GM21526 (cell line): ENCODE data around the gene ESRRA.
A peak's percentile ranks its signal among the peaks of the same experiment; 100 is the strongest.
"Not testable (repeated sequence)": the region's sequence is repeated elsewhere in the genome, so short reads cannot be mapped to it uniquely, and the experiment has no call there.

ENCODE experiments used
- ATAC-seq: cut with Tn5 transposase; IDR thresholded peaks from one replicate; pipeline ENCODE4 v1.9.1; 2021; ENCODE audit warnings: moderate library complexity; ENCODE audit not compliant: unreplicated experiment, low FRiP score

The ESRRA gene

DNA sequence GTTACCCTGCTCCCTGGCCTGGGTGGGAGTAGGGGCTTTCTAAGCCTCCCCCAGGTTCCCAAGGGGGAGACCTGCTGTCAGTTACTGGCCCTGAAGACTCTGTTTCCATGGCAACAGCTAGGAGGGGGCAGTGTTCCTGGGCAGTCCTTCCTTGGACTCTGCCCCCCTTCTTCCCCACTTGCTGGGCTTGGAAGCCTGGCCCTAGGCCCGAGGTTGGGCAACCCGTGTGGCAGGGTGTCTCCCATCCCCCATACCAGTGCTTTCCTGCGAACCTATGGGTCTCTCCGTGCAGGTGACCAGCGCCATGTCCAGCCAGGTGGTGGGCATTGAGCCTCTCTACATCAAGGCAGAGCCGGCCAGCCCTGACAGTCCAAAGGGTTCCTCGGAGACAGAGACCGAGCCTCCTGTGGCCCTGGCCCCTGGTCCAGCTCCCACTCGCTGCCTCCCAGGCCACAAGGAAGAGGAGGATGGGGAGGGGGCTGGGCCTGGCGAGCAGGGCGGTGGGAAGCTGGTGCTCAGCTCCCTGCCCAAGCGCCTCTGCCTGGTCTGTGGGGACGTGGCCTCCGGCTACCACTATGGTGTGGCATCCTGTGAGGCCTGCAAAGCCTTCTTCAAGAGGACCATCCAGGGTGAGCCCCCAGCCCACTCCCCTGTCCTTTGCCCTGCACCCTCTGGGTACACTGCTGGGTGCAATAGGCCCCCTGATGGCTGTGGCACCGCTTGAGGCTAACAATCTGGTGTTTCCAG lies 1.7 kb downstream of the ESRRA start:
- ATAC-seq = no peak

- ATAC-seq = not testable (repeated sequence)
Observed at GRCh38 chr11:64307795-64308194, 2.5 kb downstream of the ESRRA start.

DNA sequence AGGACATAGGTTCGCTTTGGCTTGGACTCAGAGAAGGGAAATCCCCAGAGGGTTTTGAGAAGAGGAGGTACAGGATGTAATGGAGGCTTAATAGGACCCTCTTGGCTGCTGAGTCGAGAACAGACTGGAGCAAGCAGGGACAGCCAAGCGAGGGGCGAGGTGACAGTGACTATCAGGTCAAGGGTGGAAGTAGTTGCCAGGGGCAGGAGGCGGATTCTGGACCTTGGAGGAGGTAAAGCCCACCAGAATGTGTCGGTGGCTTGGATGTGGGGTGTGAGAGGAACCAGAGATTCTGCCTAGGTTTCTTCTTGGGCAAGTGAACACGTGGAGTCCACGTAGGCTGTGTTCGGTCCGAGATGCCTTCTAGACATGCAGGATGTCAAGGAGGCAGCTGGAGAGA lies 7.6 kb downstream of the ESRRA start:
- no peak for ATAC-seq

DNA sequence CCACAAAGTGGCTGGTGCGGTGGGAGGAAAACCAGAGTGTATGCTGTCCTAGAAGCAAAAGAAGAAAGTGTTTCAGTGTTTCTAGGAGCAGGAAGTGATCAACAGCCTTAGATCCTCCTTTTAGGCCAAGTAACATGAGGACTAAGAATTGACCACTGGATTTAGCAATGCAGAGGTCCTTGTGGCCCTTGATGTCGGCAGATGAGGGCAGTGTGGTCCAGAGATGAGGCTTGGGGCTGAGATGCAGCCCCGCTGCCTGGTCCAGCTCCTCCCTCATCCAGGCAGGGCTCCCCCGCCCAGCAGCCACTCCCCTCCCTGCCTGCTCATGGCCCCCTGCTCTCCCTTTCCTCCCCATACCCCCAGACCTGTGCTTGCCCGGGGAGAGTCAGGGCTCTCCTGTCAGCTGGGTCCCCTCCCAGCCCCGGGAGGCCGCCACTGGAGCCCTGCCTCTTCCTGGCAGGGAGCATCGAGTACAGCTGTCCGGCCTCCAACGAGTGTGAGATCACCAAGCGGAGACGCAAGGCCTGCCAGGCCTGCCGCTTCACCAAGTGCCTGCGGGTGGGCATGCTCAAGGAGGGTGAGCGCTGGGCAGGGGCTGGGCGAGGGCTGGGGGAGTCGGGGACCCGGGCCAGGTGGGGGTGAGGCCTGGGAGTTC lies 8.3 kb downstream of the ESRRA start:
- no peak for ATAC-seq

DNA sequence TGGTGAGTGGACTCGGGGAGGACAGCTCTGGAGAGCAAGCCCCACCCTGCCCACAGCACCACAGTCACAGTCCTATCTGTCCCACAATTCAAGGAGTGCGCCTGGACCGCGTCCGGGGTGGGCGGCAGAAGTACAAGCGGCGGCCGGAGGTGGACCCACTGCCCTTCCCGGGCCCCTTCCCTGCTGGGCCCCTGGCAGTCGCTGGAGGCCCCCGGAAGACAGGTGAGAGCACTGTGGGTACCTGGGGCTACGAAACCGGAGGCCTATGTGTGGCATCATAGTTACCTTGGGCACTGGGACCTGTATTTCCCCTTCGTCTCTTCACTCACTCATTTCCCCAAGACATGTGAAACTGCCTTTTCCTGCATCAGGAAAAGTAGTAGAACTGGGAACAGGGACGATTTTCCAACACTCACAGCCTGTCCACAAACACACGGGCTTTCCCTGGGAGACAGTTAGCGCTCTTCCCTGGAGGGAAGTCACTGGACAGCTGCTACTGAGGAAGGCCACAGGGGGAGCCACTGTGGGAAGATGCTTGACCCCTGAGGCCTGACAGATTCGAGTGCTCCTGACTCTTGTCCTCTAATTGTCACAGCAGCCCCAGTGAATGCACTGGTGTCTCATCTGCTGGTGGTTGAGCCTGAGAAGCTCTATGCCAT lies 9.0 kb downstream of the ESRRA start:
- no peak for ATAC-seq

DNA sequence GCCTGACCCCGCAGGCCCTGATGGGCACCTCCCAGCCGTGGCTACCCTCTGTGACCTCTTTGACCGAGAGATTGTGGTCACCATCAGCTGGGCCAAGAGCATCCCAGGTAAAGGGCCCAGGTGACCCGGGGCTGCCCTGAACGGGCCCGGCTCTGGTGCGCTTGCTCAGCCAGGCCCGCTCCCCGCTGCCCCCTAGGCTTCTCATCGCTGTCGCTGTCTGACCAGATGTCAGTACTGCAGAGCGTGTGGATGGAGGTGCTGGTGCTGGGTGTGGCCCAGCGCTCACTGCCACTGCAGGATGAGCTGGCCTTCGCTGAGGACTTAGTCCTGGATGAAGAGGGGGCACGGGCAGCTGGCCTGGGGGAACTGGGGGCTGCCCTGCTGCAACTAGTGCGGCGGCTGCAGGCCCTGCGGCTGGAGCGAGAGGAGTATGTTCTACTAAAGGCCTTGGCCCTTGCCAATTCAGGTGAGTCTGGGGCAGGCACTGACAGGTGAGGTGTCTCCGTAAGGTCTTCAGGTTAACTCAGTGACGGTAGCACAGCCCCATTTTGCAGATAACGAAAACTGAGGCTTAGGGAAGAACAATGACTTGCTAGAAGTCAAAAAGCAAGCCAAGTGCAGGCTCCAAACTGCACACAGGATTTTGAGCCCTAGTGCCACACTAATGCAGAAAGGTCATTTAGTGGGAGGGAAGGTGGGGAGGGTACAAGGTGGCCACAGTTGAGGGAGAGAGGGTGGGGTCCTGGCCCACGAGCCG lies 9.7 kb downstream of the ESRRA start:
- ATAC-seq = no peak

DNA sequence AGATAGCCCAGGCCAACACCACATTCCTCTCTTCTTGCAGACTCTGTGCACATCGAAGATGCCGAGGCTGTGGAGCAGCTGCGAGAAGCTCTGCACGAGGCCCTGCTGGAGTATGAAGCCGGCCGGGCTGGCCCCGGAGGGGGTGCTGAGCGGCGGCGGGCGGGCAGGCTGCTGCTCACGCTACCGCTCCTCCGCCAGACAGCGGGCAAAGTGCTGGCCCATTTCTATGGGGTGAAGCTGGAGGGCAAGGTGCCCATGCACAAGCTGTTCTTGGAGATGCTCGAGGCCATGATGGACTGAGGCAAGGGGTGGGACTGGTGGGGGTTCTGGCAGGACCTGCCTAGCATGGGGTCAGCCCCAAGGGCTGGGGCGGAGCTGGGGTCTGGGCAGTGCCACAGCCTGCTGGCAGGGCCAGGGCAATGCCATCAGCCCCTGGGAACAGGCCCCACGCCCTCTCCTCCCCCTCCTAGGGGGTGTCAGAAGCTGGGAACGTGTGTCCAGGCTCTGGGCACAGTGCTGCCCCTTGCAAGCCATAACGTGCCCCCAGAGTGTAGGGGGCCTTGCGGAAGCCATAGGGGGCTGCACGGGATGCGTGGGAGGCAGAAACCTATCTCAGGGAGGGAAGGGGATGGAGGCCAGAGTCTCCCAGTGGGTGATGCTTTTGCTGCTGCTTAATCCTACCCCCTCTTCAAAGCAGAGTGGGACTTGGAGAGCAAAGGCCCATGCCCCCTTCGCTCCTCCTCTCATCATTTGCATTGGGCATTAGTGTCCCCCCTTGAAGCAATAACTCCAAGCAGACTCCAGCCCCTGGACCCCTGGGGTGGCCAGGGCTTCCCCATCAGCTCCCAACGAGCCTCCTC lies 10.6 kb downstream of the ESRRA start:
- not testable (repeated sequence) for ATAC-seq

DNA sequence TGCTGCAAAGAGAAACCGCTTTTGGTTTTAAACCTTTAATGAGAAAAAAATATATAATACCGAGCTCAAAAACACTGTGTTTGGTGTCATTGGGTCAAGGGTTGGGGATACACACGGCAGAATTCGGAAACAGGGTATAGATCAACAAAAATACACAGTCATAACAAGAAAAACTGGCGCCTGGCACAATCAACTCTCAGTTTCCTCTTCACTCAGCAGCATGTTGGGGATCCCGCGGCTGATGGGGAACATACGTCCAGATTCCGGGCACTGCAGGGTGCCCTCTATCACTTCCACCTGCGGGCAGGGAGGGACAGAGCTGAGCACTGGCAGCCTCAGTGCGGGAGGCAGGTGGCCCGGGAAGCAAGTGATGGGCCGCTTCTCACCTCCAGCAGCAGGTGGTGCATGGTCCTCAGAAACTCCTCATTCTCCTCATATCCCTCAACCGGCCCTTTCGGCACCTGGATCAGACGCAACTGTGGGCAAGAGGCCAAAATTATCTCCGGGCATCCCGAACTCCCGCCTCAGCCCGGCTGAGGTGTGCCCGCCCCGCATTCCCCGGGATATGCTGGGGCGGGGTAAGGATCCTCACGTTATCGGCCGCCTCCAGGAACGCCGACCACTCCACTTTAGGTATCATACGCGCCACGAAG lies 11.5 kb downstream of the ESRRA start:
- peak; percentile 3 for ATAC-seq

DNA sequence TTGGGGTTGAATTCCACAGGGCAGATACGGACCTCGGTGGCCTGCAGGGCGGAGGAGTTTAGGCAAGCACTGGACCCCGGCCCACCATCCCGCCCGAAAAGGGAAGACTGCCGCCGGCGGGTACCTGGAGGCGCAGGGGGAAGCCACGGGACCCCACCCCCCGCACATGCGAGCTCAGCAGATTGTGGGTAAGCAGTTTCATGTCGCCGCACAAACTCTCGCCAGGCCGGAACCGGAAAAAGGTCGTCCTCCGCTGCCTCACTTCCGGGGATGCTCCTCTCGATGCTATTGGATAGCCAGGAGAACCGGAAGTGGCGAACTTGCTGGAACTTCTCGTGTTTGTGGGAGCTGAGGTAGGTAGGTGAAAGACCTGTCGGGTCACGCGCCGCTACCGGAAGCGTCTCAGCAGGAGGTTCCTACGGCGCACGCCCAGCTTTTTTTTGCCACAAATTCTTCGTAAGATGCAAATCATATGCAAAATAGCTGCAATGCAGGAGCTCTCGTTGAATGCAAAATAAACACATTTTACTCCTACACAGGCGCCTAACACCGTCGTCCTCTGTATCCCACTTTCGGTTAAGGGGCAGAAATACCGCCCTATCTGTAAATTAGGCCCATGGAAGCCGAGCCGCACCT lies 12.1 kb downstream of the ESRRA start, which contains the start of gene TRMT112:
Gene TRMT112 (minus strand): TSS at position 235 of the 636 bp plus-strand sequence. CDS start 33 bp downstream, at position 202.
- ATAC-seq = peak; percentile 48

GRCh38 chr11:64317961-64318765 lies 12.8 kb downstream of the ESRRA start, which contains the start of gene PRDX5:
Gene PRDX5, plus strand, starts transcription at chr11:64318121. Its CDS starts 95 bp downstream, at chr11:64318216.
- ATAC-seq = peak; percentile 60

DNA sequence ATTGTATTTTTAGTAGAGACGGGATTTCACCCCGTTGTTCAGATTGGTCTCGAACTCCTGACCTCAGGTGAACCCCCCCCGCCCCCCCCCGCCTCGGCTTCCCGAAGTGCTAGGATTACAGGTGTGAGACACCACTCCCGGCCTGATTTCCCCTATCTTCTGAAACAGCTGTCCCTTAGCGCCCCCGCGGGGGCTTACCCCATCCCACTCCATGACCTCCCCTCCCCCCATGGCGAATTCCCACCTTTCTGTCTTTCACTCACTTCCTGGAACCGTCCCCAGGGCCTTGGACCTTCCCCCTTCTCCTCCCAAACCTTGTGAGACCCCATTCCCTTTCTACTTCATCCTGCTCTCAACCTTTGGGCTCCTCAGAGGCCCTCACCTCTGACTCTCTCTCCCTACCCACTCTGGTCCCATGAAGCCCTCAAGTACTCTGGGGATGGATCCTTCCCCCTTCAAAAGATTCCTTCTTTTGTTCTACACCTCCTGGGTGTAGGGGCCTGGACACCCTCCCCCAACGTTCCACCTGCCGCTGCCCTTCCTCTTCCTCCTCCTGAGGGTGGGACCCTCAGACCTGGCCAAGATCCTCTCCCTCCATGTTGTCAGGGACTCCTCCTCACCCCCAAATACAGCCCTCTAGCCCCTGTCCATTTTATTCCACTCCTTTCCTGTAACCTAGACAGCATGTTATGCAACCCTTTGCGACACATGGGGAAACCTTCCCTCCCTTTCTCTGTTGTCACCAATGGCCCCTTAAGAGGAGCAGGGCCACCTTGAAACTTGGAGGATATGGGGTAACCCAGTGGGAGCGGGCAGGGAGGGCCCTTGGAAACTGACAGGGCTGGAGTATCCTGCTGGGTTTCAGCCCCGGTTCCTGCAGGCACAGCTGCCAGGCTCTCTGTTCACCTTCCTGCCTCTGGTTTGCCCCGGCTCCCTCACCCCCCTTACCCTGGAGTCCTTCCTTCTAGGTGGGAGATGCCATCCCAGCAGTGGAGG lies 13.7 kb downstream of the ESRRA start:
- no peak for ATAC-seq

DNA sequence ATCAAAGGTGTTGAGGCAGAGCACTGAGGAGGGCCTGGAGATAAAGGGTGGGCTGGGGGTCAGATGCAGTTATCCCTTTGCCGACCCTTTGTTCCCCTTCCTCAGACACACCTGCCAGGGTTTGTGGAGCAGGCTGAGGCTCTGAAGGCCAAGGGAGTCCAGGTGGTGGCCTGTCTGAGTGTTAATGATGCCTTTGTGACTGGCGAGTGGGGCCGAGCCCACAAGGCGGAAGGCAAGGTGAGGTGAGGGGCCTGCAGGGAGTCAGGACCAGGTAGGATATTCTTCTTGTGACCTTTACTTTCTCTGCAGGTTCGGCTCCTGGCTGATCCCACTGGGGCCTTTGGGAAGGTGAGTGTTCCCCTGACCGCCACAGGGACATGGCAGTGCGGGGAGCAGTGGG lies 15.2 kb downstream of the ESRRA start:
- no peak for ATAC-seq

DNA sequence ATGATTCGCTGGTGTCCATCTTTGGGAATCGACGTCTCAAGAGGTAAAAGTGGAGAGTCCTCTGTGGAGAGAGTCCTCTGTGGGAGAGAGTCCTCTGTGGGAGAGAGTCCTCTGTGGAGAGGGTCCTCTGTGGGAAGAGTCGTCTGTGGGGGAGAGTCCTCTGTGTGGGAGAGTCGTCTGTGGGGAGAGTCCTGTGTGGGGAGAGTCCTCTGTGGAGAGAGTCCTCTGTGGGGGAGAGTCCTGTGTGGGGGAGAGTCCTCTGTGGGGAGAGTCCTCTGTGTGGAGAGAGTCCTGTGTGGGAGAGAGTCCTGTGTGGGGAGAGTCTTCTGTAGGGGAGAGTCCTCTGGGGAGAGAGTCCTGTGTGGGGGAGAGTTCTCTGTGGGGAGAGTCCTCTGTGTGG lies 15.7 kb downstream of the ESRRA start:
- no peak for ATAC-seq

DNA sequence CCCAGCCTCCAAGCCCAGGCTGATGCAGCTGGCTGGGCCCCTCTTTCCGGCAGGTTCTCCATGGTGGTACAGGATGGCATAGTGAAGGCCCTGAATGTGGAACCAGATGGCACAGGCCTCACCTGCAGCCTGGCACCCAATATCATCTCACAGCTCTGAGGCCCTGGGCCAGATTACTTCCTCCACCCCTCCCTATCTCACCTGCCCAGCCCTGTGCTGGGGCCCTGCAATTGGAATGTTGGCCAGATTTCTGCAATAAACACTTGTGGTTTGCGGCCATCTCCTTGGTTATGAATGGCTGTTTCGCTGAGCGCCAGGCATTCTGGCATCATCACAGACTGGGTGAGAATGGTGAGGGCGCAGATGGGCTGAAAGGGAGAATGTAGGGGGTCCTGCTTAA lies 16.2 kb downstream of the ESRRA start:
- no peak for ATAC-seq

DNA sequence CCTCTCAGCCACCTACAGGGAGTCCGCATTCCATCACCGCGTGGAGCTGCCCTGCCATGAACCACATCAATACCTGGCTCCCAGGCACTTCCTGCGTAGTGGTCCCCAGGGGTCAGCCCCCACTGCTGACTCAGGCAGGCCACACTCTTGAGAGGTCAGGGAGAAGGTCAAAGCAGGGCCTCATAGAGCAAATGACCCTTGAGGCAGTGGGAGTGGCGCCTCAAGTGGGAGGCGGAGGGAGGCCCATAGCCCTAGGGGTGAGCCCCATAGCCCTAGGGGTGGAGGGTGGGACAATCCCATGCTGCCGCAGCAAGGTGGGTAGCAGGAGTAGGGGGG lies 17.6 kb downstream of the ESRRA start:
- ATAC-seq = no peak

DNA sequence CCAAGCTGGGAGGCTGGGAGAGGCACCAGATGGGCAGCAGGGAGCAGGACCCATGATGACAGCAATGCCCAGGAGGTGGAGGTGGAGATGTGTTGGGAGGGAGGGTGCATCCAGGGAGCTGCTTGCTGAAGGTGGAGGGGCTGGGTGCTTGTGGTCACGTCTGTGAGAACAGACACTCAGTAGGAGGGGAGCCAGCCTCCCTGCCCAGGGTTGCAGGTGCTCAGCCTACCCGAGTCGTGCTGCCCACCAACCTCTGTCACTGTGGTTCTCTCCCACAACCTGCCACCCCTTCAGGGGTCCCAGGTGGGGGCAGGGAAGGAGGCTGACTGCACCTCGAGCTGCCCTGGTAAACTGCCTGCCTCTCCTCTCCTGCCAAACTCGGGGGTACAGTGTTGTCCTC lies 18.0 kb downstream of the ESRRA start:
- no peak for ATAC-seq

DNA sequence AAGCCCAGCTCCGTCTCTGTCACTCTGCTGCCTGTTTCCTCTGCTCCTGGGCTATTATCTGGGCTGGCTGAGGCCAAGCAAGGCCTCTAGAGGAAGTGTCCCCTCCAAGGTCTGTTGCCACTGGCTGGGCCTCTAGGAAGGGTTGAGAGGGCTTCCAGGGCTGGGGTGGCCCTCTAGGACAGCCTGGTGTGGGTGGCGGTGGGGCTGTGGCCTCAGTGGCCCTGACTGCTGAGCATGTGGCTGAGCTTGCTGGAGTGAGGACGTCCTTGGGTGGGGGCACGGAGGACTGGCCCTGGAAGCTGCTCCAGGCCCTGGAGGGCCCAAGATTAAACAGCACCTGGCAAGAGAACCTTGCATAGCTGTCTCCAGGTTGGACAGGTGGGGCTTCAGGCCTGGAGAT lies 18.7 kb downstream of the ESRRA start:
- ATAC-seq = not testable (repeated sequence)
